Cardiac muscle cell (in vitro differentiated cells and primary cell): ENCODE data around the gene PLBD2. TPM values are rescaled to one million over a fixed set of nuclear protein-coding genes. Genes with fewer than 3 reads are reported as not detected.

ENCODE experiments used
- DNase-seq, 2 donors: peaks; one replicate each; pipeline versions ENCODE4 v3.0.0 to v3.0.0-alpha.2; 2010 to 2017; ENCODE audit warnings: low read depth in 1 of 2, low spot score in 1 of 2
- H3K27ac ChIP-seq: fragments of 200-600 bp; sonication (generic); 2 replicates; pipeline ENCODE4 v1.5.1; 2016
- H3K27me3 ChIP-seq: fragments of 200-600 bp; sonication (generic); 2 replicates; pipeline ENCODE4 v1.6.0; 2016; ENCODE audit warnings: control low read depth
- H3K36me3 ChIP-seq: fragments of 200-600 bp; sonication (generic); 2 replicates; pipeline ENCODE4 v1.5.1; 2016; ENCODE audit warnings: control low read depth
- H3K4me1 ChIP-seq: fragments of 200-600 bp; sonication (generic); 2 replicates; pipeline ENCODE4 v1.8.1; 2017; ENCODE audit warnings: low read depth, mild to moderate bottlenecking, mixed run types
- H3K4me3 ChIP-seq: fragments of 200-600 bp; sonication (generic); 2 replicates; pipeline ENCODE4 v1.5.1; 2016; ENCODE audit warnings: mild to moderate bottlenecking
- H3K9me3 ChIP-seq: fragments of 200-600 bp; sonication (generic); 2 replicates; pipeline ENCODE4 v1.5.1; 2017; ENCODE audit warnings: low read depth, mild to moderate bottlenecking, control low read depth
- polyA plus RNA-seq: library from polyadenylated mRNA; unstranded; fragments of >200 nt; fragmentation: Nextera tagmentation; extraction: Ambion mirVana; gene quantifications from 2 replicates; pipeline ENCODE4 v1.2.1, GENCODE V29; 2016
- total RNA-seq: library from RNA; depleted of rRNA; stranded (reverse); fragments of >200 nt; gene quantifications from 2 replicates; pipeline ENCODE4 v1.2.3, GENCODE V29; 2016
- TF ChIP-seq, protein P1 (sequence below): IDR thresholded peaks from 2 replicates; pipeline ENCODE4 v1.5.1; 2012; ENCODE audit warnings: low read depth, mild to moderate bottlenecking, low read length

Gene PLBD2
- total and polyA plus RNA-seq, 2 experiments from 2014 or later, result 11.7 to 17.3 TPM

DNA sequence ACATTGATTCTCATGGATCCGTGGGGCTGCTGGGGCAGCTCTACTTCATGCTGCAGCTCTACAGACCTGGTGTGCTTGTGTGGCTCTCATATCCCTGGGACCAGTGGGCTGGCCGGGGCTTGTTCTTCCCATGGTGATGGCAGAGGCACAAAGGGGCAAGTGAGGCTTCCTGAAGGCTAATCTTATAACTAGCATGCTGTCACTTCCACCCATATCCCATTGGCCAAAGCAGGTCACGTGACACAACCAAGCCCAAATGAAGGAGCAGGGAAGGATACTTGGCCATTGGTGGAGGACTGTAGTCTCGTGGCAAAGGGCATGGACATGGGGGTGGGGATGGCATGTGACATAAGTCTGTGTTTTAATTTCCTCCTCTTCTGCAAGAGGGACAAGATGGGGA is 9.9 kb downstream of the PLBD2 start:
- H3K36me3 ChIP-seq, result no peaks in the 10 kb centered on the region
- H3K27me3 ChIP-seq, result no peaks in the 10 kb centered on the region
- H3K27ac ChIP-seq, result no peak overlapping the region
- no peak for DNase-seq
- TF ChIP-seq, protein P1, sequence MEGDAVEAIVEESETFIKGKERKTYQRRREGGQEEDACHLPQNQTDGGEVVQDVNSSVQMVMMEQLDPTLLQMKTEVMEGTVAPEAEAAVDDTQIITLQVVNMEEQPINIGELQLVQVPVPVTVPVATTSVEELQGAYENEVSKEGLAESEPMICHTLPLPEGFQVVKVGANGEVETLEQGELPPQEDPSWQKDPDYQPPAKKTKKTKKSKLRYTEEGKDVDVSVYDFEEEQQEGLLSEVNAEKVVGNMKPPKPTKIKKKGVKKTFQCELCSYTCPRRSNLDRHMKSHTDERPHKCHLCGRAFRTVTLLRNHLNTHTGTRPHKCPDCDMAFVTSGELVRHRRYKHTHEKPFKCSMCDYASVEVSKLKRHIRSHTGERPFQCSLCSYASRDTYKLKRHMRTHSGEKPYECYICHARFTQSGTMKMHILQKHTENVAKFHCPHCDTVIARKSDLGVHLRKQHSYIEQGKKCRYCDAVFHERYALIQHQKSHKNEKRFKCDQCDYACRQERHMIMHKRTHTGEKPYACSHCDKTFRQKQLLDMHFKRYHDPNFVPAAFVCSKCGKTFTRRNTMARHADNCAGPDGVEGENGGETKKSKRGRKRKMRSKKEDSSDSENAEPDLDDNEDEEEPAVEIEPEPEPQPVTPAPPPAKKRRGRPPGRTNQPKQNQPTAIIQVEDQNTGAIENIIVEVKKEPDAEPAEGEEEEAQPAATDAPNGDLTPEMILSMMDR, result no peak
- no peak overlapping the region for H3K4me3 ChIP-seq
- no peaks in the 10 kb centered on the region for H3K9me3 ChIP-seq
- H3K4me1 ChIP-seq, result peaks cover 6% of the 10 kb centered on the region

DNA sequence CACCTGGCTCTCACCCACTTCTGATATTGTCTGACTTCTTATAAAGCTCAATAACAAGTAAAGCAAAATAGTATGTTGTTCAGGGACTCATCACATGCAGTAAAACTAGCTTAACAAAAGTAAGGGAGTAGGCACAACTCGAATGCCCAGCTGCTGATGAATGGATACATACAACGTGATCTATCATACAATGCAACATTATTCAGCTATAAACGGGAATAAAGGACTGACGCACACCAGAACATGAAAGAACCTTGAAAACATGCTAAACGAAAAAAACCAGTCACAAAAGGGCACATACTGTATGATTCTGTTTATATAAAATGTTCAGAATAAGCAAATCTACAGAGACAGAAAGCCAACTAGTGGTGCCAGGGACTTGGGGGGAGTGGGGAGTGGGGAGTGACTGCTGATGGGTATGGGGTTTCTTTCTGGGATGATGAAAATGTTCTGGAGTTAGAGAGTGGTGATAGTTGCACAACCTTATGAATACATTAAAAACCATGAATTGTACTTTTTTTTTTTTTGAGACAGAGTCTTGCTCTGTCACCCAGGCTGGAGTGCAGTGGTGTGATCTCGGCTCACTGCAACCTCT is 11.1 kb downstream of the PLBD2 start:
- H3K9me3 ChIP-seq, result no peaks in the 10 kb centered on the region
- peak in 1 of 2 donors; percentile 6 for DNase-seq
- no peaks in the 10 kb centered on the region for H3K27me3 ChIP-seq
- H3K36me3 ChIP-seq, result peaks cover 2% of the 10 kb centered on the region
- no peak overlapping the region for H3K4me3 ChIP-seq
- no peak overlapping the region for H3K27ac ChIP-seq
- peaks cover 6% of the 10 kb centered on the region for H3K4me1 ChIP-seq
- TF ChIP-seq, protein P1, result no peak

DNA sequence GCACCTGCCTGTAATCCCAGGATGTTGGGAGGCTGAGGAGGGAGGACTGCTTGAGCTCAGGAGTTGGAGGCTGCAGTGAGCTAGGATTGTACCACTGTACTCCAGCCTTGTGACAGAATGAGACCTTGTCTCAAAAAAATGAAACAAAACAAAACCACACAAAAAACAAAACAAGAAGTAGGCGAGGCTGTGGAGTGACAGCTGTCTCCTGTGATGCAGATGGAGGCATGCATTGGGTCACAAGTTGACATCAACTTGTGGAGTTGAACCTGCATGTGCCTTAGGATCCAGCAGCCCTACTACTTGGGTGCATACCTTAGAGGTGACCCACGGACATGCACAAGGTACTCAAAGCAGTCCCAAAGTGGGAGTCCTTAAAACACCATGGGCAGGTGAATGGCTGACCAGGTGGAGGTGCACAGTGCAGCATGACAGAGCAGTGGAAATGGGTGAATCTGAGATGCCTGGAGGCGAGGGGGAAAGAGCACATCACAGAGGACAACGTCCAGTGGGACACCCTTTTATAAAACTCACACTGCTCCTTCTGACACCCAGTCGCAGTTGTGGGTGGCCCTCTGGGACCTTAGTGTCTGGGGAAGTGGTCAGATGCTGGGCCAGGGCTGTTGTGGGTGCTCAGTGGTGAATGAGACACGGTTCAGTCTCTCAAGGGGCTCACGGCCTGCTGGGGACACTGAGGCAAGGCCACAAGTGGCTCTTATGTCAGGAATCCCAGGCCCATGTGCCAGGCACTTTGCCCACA is 12.7 kb downstream of the PLBD2 start:
- TF ChIP-seq, protein P1, result no peak

DNA sequence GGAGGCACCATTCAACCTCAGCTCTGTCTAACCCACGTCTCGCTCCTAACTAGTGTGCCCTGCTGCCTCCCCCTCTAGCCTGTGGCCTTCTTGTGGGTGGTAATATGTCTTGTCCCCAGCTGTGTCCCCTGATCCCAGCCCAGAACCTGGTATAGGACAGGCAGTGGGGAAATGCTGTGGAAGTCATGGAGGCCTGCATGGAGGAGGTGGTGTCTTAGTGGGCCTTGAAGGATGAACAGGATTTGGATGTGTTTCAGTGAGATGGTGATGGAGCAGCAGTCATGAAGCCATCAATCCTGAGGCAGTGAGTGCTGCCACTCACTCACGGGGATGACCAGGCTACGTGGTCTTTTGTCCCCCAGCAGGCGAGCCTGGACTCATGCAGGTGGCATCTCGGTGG is 13.4 kb downstream of the PLBD2 start:
- Histone ChIP-seq H3K36me3 (peaks cover 3% of the 10 kb centered on the region), H3K9me3 (no peaks in the 10 kb centered on the region), H3K27ac (no peak overlapping the region), H3K4me3 (no peak overlapping the region), H3K4me1 (peaks cover 5% of the 10 kb centered on the region), H3K27me3 (no peaks in the 10 kb centered on the region)
- TF ChIP-seq, protein P1, result no peak
- DNase-seq, result no peak

More for the DNA sequence above, 12.7 kb downstream of the PLBD2 start:
- peaks cover 3% of the 10 kb centered on the region for H3K36me3 ChIP-seq
- no peaks in the 10 kb centered on the region for H3K27me3 ChIP-seq
- no peak overlapping the region for H3K4me3 ChIP-seq
- no peak for DNase-seq
- no peaks in the 10 kb centered on the region for H3K9me3 ChIP-seq
- no peak overlapping the region for H3K27ac ChIP-seq
- H3K4me1 ChIP-seq, result peaks cover 6% of the 10 kb centered on the region

DNA sequence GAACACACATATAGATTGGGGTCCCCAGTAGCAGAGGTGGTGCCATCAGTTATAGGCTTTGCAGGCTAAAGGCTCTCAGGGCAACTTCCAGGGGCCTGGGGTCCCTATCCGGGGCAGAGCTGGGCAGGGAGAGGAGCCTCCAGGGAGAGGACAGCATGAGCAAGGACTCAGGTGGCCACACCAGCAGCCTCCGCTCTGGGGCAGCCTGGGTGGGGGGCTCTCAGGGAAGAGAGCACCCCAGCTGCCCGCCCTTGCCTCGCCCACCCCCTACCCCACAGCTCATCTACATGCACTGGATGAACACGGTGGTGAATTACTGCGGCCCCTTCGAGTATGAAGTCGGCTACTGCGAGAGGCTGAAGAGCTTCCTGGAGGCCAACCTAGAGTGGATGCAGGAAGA is 14.0 kb downstream of the PLBD2 start:
- H3K36me3 ChIP-seq, result peaks cover 3% of the 10 kb centered on the region
- DNase-seq, result no peak
- no peaks in the 10 kb centered on the region for H3K27me3 ChIP-seq
- no peak overlapping the region for H3K27ac ChIP-seq
- no peaks in the 10 kb centered on the region for H3K9me3 ChIP-seq
- TF ChIP-seq, protein P1, result no peak
- H3K4me3 ChIP-seq, result no peak overlapping the region
- H3K4me1 ChIP-seq, result no peaks in the 10 kb centered on the region
